Measurements from ENCODE around the gene PLET1. TPM values are rescaled to one million over a fixed set of nuclear protein-coding genes. Genes with fewer than 3 reads are reported as not detected.

Gene PLET1
- total RNA-seq, 6 experiments from 2014 or later = not detected

DNA sequence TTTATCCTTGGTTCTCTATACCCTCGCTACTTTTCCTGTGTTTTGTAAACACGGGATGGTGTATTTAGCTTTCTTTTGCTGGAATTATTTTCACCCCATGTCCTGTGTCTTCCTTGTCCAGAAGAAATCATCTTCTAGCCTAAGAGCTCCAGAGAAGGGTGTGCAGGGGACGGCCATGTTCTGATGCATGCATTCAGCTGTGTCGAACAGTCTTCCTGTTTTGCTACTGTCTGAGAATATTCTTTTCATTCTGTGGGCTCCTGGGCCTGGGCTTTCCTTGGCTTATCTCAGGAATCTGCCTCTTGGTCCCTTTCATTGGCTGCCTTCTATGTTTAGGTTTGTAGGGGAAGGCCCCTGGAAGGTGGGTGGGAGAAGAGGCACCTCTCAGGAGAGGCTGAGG is 10.6 kb upstream of the PLET1 start:
- Mint-ChIP-seq H3K27ac (no peak overlapping the region), H3K36me3 (ENCODE audit: low read depth) (no peaks in the 10 kb centered on the region), H3K27me3 (ENCODE audit: insufficient read depth) (peaks cover 5% of the 10 kb centered on the region), H3K9me3 (no peaks in the 10 kb centered on the region), H3K4me3 (no peak overlapping the region), H3K4me1 (ENCODE audit: low read depth) (peaks cover 25% of the 10 kb centered on the region)
- TF ChIP-seq, protein P1, sequence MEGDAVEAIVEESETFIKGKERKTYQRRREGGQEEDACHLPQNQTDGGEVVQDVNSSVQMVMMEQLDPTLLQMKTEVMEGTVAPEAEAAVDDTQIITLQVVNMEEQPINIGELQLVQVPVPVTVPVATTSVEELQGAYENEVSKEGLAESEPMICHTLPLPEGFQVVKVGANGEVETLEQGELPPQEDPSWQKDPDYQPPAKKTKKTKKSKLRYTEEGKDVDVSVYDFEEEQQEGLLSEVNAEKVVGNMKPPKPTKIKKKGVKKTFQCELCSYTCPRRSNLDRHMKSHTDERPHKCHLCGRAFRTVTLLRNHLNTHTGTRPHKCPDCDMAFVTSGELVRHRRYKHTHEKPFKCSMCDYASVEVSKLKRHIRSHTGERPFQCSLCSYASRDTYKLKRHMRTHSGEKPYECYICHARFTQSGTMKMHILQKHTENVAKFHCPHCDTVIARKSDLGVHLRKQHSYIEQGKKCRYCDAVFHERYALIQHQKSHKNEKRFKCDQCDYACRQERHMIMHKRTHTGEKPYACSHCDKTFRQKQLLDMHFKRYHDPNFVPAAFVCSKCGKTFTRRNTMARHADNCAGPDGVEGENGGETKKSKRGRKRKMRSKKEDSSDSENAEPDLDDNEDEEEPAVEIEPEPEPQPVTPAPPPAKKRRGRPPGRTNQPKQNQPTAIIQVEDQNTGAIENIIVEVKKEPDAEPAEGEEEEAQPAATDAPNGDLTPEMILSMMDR (IDR thresholded peaks at IDR 0.05) = no peak
- DNase-seq = no peak

DNA sequence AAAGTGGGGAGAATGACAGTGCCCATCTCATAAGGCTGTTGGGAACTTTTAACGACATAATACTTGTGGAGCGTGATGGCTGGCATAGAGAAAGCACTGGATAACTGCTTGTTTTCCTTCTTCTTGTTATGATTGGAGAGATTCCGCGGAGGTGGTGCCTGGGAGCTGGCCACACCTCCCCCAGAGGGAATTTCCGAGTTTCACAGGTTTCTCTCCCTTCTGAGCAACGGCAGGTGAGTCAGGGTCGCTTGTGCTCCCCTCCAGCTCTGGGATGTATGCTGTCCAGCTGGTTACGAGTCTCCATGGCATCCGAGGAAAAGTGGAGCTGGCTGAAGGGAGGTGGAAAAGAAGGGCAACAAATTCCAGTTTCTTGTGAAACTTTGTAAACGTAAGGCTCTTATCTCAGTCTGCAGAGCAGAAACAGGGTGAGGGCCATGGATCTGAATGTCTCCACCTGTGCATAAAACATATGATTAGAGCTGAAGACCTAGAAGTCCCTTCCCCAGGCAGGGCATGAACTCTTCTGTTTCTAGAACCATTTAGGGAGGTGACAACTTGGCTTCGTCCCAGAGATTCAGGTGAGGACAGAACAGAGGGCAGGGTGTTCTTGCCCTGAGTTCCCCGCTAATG is 10.0 kb upstream of the PLET1 start:
- Mint-ChIP-seq H3K36me3 (ENCODE audit: low read depth) (no peaks in the 10 kb centered on the region), H3K4me3 (no peak overlapping the region), H3K9me3 (no peaks in the 10 kb centered on the region), H3K27me3 (ENCODE audit: insufficient read depth) (peaks cover 5% of the 10 kb centered on the region), H3K4me1 (ENCODE audit: low read depth) (peaks cover 26% of the 10 kb centered on the region), H3K27ac (no peak overlapping the region)
- no peak for DNase-seq
- TF ChIP-seq, protein P1 (IDR thresholded peaks at IDR 0.05) = no peak

DNA sequence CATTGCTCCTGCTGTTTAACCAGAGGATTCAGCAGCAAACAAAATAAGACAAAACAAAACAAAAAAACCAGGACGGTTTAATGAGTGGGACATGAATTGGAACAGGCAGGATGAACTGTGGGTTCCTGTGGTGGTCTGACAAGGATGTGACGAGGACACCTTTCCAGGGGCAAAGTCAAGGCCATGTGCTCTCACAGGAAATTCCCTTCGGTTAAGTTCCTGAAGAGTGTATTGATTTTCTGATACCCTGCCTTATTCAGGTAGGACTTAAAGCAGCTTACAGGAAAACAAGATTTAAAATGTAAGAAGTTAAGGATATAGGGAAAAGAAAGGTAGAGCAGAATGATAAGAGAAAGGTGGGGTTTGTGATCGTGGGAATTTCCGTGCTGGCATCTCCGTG is 8.5 kb upstream of the PLET1 start:
- Mint-ChIP-seq H3K27me3 (ENCODE audit: insufficient read depth) (peaks cover 4% of the 10 kb centered on the region), H3K4me3 (no peak overlapping the region), H3K4me1 (ENCODE audit: low read depth) (peaks cover 30% of the 10 kb centered on the region), H3K9me3 (no peaks in the 10 kb centered on the region), H3K36me3 (ENCODE audit: low read depth) (no peaks in the 10 kb centered on the region), H3K27ac (no peak overlapping the region)
- no peak for DNase-seq
- TF ChIP-seq, protein P1 (IDR thresholded peaks at IDR 0.05) = no peak

DNA sequence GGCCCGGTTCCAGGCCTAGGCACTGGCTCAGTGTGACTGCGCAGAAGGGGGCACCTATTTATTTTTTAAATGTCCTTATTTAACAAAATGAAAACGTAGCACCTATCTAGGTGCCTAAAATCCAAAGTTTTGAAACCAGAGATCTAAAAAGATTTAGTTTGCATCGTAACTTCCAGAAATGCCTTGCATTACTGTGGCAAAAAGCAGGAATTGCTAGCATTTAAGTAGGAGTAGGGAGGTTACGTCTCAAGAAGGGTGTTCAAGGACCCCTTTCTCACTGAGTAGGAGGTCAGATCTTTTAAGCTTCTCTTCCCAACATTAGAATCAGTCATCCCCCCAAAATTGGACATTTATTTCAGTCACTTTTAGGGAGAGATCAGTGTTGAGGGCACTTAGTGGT is 7.7 kb upstream of the PLET1 start:
- TF ChIP-seq, protein P1 (IDR thresholded peaks at IDR 0.05) = no peak
- H3K9me3 Mint-ChIP-seq = no peaks in the 10 kb centered on the region
- no peak for DNase-seq
- H3K4me3 Mint-ChIP-seq = no peak overlapping the region; the same call in 1 of the 2 replicates
- H3K4me1 Mint-ChIP-seq (ENCODE audit: low read depth) = peaks cover 30% of the 10 kb centered on the region
- no peaks in the 10 kb centered on the region for H3K36me3 Mint-ChIP-seq (ENCODE audit: low read depth)
- peaks cover 2% of the 10 kb centered on the region for H3K27me3 Mint-ChIP-seq (ENCODE audit: insufficient read depth)
- H3K27ac Mint-ChIP-seq = no peak overlapping the region

DNA sequence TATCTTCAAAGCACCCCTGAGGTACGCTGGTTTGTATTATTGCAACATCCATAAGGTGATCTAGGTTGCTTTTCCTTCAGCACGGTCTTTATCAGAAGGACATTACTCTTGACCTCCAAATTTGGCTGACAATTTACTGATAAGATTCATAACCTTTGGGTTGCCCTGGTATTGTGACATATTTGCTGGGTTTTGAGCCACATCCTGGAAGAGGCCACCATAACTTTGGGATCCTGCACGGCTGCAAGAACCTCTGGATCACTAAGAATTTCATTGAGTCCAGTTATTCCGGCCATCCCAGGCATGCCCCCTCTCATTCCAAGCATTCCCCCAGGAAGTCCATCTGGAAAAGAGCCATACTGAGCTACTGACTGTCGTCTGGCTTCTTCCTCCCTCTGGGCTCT is 6.5 kb upstream of the PLET1 start:
- Mint-ChIP-seq H3K4me1 (ENCODE audit: low read depth) (peaks cover 30% of the 10 kb centered on the region), H3K27me3 (ENCODE audit: insufficient read depth) (no peaks in the 10 kb centered on the region; the same call in none of the 2 replicates), H3K4me3 (no peak overlapping the region), H3K27ac (no peak overlapping the region), H3K9me3 (no peaks in the 10 kb centered on the region), H3K36me3 (ENCODE audit: low read depth) (no peaks in the 10 kb centered on the region)
- no peak for DNase-seq
- TF ChIP-seq, protein P1 (IDR thresholded peaks at IDR 0.05) = no peak
